Suppressor macrophage treated with lipopolysaccharide for 1 hour (primary cell): ENCODE data around the gene AOX1.
"Not testable (repeated sequence)": the region's sequence is repeated elsewhere in the genome, so short reads cannot be mapped to it uniquely, and the experiment has no call there.

ENCODE experiments used
- DNase-seq, 3 donors: peaks; one replicate each; pipeline ENCODE4 v3.0.0-alpha.2; 2020 to 2022

Gene AOX1

DNA sequence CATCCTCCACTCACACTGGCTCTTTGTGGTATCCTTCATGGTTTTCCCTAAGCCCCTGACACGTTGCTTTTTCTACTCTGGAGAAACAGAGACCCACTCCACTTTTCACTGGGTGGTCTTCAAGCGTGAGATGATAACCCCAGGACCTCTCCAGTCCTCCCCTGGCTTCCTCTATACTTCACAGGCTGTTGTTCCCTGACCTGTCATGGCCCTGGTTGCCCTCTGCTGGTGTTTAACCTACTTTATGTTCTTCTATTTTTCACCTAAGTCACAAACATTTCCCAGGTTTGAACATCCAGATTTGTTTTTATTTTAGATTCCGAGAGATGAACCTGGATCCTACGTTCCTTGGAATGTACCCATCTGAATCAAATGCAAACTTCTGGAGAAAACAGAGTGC lies 84.5 kb downstream of the AOX1 start:
- no peak for DNase-seq

DNA sequence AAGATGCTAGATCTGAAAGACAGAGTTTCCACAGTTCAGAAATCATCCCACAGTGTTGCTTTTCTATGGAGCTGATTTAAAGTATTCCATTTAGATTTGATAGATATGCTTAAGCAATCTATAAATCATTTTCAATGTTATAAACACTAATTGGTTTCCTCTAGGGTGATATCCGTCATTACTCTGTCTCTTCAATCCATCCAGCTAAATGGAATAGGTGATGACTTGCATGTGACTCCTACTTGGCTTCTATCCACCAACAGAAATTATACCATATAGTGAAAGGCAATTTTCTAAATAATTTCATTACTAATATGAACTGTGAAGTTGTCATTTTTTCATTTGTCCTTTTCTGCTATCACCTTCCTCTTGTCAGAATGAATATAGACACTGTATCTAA lies 84.9 kb downstream of the AOX1 start:
- no peak for DNase-seq

GRCh38 chr2:200673191-200673590 lies 87.4 kb downstream of the AOX1 start:
- DNase-seq, result no peak

- no peak for DNase-seq
Observed at GRCh38 chr2:200674837-200675236, 89.0 kb downstream of the AOX1 start.

DNA sequence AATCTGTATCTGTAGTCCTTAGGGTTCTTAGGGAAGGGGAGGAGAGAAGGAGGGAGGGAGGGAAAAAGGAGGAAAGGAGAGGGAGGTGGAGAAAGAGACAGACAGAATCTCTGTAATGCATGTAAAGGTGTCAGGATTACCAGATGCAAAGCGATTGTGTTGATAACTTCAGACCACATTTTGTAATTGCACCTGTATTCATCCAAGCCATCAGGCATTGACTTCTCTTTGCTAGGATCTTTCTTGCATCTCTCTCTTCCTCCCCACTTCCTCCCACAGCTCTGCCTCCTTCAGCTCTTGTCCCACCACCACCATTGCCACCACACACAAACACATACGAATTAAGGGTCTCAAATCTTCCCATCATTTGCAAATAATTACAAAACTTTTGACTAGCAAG lies 91.4 kb downstream of the AOX1 start:
- DNase-seq, result no peak

GRCh38 chr2:200677721-200678532 lies 92.1 kb downstream of the AOX1 start:
- DNase-seq, result no peak

GRCh38 chr2:200679127-200679526 lies 93.3 kb downstream of the AOX1 start:
- DNase-seq, result no peak

DNA sequence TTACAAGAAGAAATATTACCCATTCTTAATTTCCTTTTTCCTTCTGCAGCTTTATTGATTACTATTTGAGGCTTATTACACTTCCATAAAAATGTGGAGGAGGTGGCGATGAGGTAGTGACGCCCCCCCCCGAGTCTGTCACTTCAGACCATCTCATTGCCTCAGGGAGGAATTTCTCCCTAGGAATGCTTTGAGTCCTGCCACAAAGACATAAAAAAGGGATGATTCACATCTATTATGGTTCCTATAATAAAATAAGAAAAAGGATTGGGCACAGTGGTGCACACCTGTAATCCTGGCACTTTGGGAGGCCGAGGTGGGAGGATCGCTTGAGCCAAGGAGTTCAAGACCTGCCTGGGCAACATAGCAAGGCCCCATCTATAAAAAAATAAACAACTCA lies 93.7 kb downstream of the AOX1 start:
- DNase-seq, result no peak

- DNase-seq, result peak; percentile 21 to 77 (median 61)
Observed at GRCh38 chr2:200681697-200682096, 95.9 kb downstream of the AOX1 start.

DNA sequence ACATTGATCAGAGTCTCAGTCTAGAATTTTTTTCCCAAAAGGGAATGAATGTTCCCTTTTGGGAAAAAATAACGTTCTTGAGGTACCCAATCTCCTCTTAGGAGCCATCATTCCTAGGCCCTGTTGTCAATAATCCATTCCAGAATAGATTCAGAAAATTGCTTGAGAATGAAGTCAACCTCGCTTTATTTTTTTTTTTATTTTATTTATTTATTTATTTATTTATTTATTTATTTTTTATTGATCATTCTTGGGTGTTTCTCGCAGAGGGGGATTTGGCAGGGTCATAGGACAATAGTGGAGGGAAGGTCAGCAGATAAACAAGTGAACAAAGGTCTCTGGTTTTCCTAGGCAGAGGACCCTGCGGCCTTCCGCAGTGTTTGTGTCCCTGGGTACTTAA lies 96.6 kb downstream of the AOX1 start:
- DNase-seq, result not testable (repeated sequence)

DNA sequence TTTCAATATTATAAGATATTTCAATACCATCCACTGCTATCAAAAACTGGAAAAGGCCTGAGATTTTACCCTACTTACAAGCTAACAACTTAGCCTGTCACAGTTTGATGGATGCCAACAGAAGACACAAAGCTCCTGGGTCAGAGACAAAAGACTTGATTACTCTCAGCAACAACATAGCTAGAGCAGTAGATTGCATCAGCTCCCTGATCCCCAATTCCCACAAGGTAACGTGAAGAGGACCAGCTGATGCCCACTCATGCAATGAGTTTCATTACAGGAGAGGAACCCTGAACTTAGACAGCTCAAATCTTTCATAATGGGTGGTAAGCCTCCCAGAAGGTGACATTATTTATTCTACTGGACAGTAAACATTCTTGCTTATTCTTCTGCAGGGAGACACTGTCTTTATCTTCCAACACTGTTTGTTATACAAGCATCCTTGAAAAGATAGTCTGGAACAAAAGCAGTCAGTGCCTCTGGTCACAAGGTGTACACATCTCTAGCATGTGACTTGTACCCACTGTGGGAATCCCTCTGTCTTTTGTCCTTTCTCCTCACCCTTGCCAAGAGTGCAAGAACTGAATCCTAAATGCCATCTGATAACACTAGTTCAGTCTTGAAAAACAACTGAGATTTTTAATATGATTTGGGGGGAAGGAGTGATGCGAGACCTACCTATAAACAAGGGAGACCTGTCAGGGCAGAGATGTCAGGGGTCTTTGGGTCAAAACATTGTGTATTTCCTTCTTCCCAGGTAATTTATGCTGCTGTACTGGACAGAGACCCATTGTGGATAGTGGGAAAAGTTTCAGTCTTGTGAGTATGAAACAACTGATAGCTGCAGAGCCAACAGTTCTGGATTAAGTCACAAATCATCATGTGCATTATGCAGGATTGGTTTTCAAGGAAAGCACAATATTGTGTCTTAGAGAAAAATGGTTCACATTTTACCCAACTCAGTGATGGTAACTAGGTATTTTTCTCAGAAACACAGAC lies 102.4 kb downstream of the AOX1 start:
- no peak for DNase-seq

DNA sequence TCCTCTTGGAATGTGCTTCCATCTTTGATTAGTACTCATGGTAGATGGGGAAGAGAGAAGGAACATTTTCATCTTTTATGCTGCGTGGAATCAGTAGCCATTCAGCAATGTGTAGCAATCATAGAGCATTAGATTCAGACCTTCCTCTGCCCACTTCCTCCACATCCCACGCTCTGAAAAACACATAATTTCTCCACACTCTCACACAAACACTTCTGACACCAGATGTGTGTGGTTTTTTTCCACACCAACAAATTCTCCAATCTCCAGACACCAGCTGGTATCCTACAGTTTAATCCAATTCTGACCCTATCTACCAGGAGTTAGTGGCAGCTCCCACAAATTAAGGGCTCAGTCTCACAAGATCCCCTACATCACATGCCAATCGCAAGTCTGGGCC lies 103.3 kb downstream of the AOX1 start:
- peak; percentile 71 to 83 (median 82) for DNase-seq

- no peak for DNase-seq
Observed at GRCh38 chr2:200693836-200694470, 108.1 kb downstream of the AOX1 start.

DNA sequence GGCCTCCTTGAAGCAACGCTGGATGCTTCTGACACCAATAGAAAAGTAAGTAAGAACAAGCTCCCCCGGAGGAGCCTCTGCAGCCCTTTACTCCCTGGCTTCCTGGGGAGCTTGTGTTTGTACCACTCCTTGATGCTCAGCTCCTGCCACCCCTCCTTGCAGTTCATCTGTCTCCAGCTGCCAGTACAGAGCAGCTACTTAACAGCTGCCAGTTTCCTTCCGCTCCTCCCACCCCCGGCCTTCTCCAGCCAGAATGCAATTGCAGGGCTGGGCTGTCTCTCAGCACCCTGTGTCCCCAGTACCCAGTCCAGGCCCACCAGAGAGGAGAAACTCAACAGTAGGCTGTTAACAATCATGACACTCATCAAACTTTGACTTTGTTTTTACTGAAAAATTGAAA lies 109.4 kb downstream of the AOX1 start:
- DNase-seq, result peak; percentile 55 to 66 (median 57)

GRCh38 chr2:200695601-200696000 lies 109.8 kb downstream of the AOX1 start:
- peak in 1 of 3 donors; percentile 23 for DNase-seq

- no peak for DNase-seq
Observed at GRCh38 chr2:200698217-200698616, 112.4 kb downstream of the AOX1 start.

DNA sequence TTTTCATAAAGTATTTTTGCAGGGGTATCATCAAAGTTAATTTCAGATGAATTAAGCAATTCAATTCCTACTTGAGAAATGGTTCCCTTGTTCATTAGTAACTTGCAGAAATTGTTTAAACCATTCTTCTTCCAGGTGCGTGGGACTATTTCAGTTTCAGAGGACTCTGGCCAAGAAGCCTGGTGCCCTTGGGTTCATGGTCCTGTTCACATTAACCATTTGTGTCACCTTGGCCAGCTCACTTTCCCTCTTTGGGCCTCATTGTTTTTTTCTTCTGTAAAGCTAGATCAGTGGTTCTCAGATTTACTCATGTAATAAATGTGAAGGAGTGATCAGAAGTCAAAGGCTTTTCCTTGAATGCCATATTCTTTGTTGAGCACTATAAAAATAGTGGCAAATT lies 113.5 kb downstream of the AOX1 start:
- no peak for DNase-seq

DNA sequence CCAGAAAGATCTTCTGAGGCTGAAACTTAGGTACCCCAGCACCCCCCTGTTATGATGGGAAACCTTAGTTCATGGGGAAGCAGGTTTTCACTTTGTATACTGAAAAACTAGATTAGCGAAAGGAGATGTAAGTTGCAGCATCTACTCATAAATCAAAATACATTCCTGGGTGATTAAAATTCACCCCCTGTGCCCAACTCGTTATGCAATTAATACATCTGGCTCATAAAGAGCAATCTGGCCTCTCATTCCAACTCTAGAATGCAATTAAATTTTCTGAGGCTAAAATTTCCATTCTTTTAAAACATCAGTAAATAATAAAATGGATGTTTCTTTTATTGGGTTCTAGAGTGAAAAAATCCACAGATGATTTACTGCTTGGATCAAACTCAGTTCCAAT lies 115.0 kb downstream of the AOX1 start:
- DNase-seq, result no peak

GRCh38 chr2:200702044-200702443 lies 116.2 kb downstream of the AOX1 start:
- no peak for DNase-seq

DNA sequence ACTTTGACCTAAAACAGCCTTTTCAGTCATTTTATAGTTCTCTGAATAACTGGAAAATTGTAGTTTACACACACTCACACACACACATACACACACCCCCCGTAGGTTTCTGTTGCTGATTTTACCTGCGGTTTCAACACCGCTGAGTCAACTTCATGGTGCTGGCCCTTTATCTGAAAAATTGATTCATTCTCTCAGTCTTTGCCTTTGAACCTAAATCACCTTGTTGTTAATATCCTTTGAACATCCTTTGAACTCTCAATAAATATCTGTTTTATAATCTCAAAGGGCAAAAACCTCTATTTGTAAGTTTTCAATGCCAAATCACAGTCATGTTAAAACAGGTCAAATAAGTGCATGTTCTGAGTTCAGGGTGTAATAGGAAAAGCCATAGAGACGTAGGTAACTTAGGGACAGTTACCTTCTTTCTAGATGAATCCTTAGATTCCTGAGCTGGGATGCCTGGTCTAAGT lies 116.9 kb downstream of the AOX1 start:
- DNase-seq, result no peak

GRCh38 chr2:200703127-200703925 lies 117.5 kb downstream of the AOX1 start:
- peak; percentile 76 to 89 (median 86) for DNase-seq

- no peak for DNase-seq
Observed at GRCh38 chr2:200703926-200704637, 118.3 kb downstream of the AOX1 start.
